ENCODE results near the gene CDH23.

DNA sequence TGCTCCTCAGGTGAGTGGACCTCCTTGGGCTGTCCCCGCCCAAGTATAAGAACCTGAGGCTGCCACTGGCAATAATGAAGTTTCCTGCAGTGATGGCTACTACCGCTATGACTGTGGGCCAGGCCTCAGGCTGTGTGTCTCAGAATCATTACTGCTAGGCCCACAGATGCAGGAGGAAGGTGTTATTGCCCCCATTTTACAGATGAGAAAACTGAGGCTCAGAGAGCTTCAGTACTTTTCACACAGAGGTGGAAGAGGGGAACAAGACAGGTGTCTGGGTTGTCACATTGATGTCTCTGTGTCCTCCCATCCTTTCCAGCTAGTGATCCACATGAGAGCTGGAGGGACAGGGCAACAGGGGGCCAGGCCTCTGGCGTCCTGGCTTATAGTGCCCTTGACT is 155.2 kb downstream of the CDH23 start:
- TF ChIP-seq, protein P1, sequence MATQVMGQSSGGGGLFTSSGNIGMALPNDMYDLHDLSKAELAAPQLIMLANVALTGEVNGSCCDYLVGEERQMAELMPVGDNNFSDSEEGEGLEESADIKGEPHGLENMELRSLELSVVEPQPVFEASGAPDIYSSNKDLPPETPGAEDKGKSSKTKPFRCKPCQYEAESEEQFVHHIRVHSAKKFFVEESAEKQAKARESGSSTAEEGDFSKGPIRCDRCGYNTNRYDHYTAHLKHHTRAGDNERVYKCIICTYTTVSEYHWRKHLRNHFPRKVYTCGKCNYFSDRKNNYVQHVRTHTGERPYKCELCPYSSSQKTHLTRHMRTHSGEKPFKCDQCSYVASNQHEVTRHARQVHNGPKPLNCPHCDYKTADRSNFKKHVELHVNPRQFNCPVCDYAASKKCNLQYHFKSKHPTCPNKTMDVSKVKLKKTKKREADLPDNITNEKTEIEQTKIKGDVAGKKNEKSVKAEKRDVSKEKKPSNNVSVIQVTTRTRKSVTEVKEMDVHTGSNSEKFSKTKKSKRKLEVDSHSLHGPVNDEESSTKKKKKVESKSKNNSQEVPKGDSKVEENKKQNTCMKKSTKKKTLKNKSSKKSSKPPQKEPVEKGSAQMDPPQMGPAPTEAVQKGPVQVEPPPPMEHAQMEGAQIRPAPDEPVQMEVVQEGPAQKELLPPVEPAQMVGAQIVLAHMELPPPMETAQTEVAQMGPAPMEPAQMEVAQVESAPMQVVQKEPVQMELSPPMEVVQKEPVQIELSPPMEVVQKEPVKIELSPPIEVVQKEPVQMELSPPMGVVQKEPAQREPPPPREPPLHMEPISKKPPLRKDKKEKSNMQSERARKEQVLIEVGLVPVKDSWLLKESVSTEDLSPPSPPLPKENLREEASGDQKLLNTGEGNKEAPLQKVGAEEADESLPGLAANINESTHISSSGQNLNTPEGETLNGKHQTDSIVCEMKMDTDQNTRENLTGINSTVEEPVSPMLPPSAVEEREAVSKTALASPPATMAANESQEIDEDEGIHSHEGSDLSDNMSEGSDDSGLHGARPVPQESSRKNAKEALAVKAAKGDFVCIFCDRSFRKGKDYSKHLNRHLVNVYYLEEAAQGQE (IDR thresholded peaks at IDR 0.05; ENCODE audit: insufficient read depth in 1 of 2, low read depth in 2 of 2, low read length in 2 of 2), result no peak; a peak in 1 of 4 replicates
- TF ChIP-seq TAF1 (IDR thresholded peaks at IDR 0.05; ENCODE audit: borderline replicate concordance, insufficient read depth, low read length) (no peak), POLR2AphosphoS5 (IDR thresholded peaks at IDR 0.05; ENCODE audit: low read depth, low read length) (no peak), SIN3A (IDR thresholded peaks at IDR 0.05; ENCODE audit: borderline replicate concordance, insufficient read depth, low read length) (no peak)
